Liver (tissue), 3 donors: ENCODE results near the gene FAM13B.
"Not testable (repeated sequence)": the region's sequence is repeated elsewhere in the genome, so short reads cannot be mapped to it uniquely, and the experiment has no call there.

ENCODE experiments used
- CTCF ChIP-seq: fragments of 150-350 bp; IDR thresholded peaks from 2 replicates; pipeline ENCODE4 v1.5.1; 2017; ENCODE audit warnings: improper control_type of control experiment, low read depth, low read length; ENCODE audit not compliant: missing input control
- SP1 ChIP-seq: IDR thresholded peaks from 2 replicates; pipeline ENCODE4 v1.6.1; 2018; ENCODE audit warnings: antibody characterized with exemption, mild to moderate bottlenecking
- TAF1 ChIP-seq: conservative IDR thresholded peaks from 2 replicates; pipeline ENCODE4 v1.6.1; 2016; ENCODE audit warnings: antibody characterized with exemption, mild to moderate bottlenecking
- donor health status: healthy.
- donor health status: healthy.

- TF ChIP-seq TAF1, CTCF, SP1: not testable (repeated sequence)
These were observed 6.1 kb downstream of the FAM13B start for GRCh38 chr5:138026793-138027192.
